SK-N-SH treated with all-trans-retinoic acid at 6 μM for 48 hours (cell line): ENCODE measurements around the gene PACSIN2.

ENCODE experiments used
- ATAC-seq: fragments of 200-7000 bp; cut with Tn5 transposase; 3 replicates; pipeline ENCODE4 v1.9.1; 2020; ENCODE audit warnings: mild to moderate bottlenecking, moderate library complexity
- ARNTL ChIP-seq: fragments of 450-650 bp; formaldehyde crosslinking; IDR thresholded peaks from 2 replicates; pipeline ENCODE4 v1.5.0; 2020; ENCODE audit warnings: low read depth, mild to moderate bottlenecking, moderate library complexity, borderline replicate concordance
- CREB5 ChIP-seq: fragments of 250-450 bp; sonication (Bioruptor Pico); IDR thresholded peaks from 2 replicates; pipeline ENCODE4 v1.5.1; 2020; ENCODE audit warnings: low read depth, mild to moderate bottlenecking, moderate library complexity
- CSDC2 ChIP-seq: fragments of 250-450 bp; sonication (Bioruptor Pico); IDR thresholded peaks from 2 replicates; pipeline ENCODE4 v1.5.0; 2020; ENCODE audit warnings: mild to moderate bottlenecking, moderate library complexity
- GLIS3 ChIP-seq: fragments of 250-450 bp; sonication (Bioruptor Pico); IDR thresholded peaks from 2 replicates; pipeline ENCODE4 v1.5.0; 2020; ENCODE audit warnings: mild to moderate bottlenecking, moderate library complexity
- ISL1 ChIP-seq: fragments of 250-450 bp; sonication (Bioruptor Pico); IDR thresholded peaks from 2 replicates; pipeline ENCODE4 v2.1.2; 2022; ENCODE audit warnings: mild to moderate bottlenecking, moderate library complexity
- OSR1 ChIP-seq: fragments of 250-450 bp; sonication (Bioruptor Pico); IDR thresholded peaks from 2 replicates; pipeline ENCODE4 v1.8.0; 2022; ENCODE audit warnings: moderate library complexity, mild to moderate bottlenecking, inconsistent platforms
- PATZ1 ChIP-seq: fragments of 250-450 bp; sonication (Bioruptor Pico); IDR thresholded peaks from 2 replicates; pipeline ENCODE4 v1.8.0; 2020; ENCODE audit warnings: mild to moderate bottlenecking, moderate library complexity, borderline replicate concordance
- POU6F1 ChIP-seq: fragments of 250-450 bp; sonication (Bioruptor Pico); IDR thresholded peaks from 2 replicates; pipeline ENCODE4 v1.8.0; 2021; ENCODE audit warnings: low read depth, mild to moderate bottlenecking, moderate library complexity, borderline replicate concordance
- PPARA ChIP-seq: fragments of 250-450 bp; sonication (Bioruptor Pico); IDR thresholded peaks from 2 replicates; pipeline ENCODE4 v1.5.0; 2020; ENCODE audit warnings: mild to moderate bottlenecking, borderline replicate concordance
- RARB ChIP-seq: fragments of 250-450 bp; sonication (Bioruptor Pico); IDR thresholded peaks from 2 replicates; pipeline ENCODE4 v1.8.0; 2021; ENCODE audit warnings: mild to moderate bottlenecking, moderate library complexity
- SNAI2 ChIP-seq: fragments of 250-450 bp; sonication (Bioruptor Pico); IDR thresholded peaks from 2 replicates; pipeline ENCODE4 v1.5.0; 2020; ENCODE audit warnings: mild to moderate bottlenecking, moderate library complexity
- TCF4 ChIP-seq: fragments of 250-450 bp; sonication (Bioruptor Pico); IDR thresholded peaks from 2 replicates; pipeline ENCODE4 v1.8.0; 2021; ENCODE audit warnings: mild to moderate bottlenecking, moderate library complexity, borderline replicate concordance
- TOX ChIP-seq: fragments of 250-450 bp; sonication (Bioruptor Pico); IDR thresholded peaks from 2 replicates; pipeline ENCODE4 v1.8.0; 2021; ENCODE audit warnings: mild to moderate bottlenecking, moderate library complexity, borderline replicate concordance
- ZC3H10 ChIP-seq: fragments of 250-450 bp; sonication (Bioruptor Pico); IDR thresholded peaks from 2 replicates; pipeline ENCODE4 v1.5.1; 2021; ENCODE audit warnings: mild to moderate bottlenecking, moderate library complexity
- ZFP3 ChIP-seq: fragments of 250-450 bp; sonication (Bioruptor Pico); IDR thresholded peaks from 2 replicates; pipeline ENCODE4 v1.5.0; 2020; ENCODE audit warnings: mild to moderate bottlenecking, moderate library complexity
- ZFP30 ChIP-seq: fragments of 450-650 bp; formaldehyde crosslinking; IDR thresholded peaks from 2 replicates; pipeline ENCODE4 v1.5.0; 2022; ENCODE audit warnings: mild to moderate bottlenecking, moderate library complexity
- ZNF565 ChIP-seq: fragments of 450-650 bp; formaldehyde crosslinking; conservative IDR thresholded peaks from 2 replicates; pipeline ENCODE4 v1.5.0; 2020; ENCODE audit warnings: low read depth, mild to moderate bottlenecking, moderate library complexity
- ZNF70 ChIP-seq: fragments of 450-650 bp; formaldehyde crosslinking; IDR thresholded peaks from 2 replicates; pipeline ENCODE4 v1.5.0; 2020; ENCODE audit warnings: mild to moderate bottlenecking, moderate library complexity
- ZNF8 ChIP-seq: fragments of 450-650 bp; formaldehyde crosslinking; IDR thresholded peaks from 2 replicates; pipeline ENCODE4 v1.5.0; 2020; ENCODE audit warnings: mild to moderate bottlenecking, moderate library complexity
- TF ChIP-seq, protein P1 (sequence below): fragments of 250-450 bp; sonication (Bioruptor Pico); IDR thresholded peaks from 2 replicates; pipeline ENCODE4 v1.5.1; 2021; ENCODE audit warnings: mild to moderate bottlenecking, moderate library complexity
- TF ChIP-seq, protein P2 (sequence below): fragments of 250-450 bp; sonication (Bioruptor Pico); IDR thresholded peaks from 2 replicates; pipeline ENCODE4 v1.5.0; 2020; ENCODE audit warnings: mild to moderate bottlenecking, moderate library complexity

The PACSIN2 gene

GRCh38 chr22:43006753-43007152, 8.2 kb downstream of the PACSIN2 start:
- TF ChIP-seq ZNF70 (CRISPR knock-in tag) (no peak), ISL1 (no peak), ZFP3 (CRISPR knock-in tag) (no peak), ZNF565 (CRISPR knock-in tag) (no peak), ARNTL (no peak), CSDC2 (CRISPR knock-in tag) (no peak), OSR1 (no peak), TOX (CRISPR knock-in tag) (no peak), PATZ1 (CRISPR knock-in tag) (no peak), TCF4 (CRISPR knock-in tag) (no peak)
- TF ChIP-seq, protein P1, sequence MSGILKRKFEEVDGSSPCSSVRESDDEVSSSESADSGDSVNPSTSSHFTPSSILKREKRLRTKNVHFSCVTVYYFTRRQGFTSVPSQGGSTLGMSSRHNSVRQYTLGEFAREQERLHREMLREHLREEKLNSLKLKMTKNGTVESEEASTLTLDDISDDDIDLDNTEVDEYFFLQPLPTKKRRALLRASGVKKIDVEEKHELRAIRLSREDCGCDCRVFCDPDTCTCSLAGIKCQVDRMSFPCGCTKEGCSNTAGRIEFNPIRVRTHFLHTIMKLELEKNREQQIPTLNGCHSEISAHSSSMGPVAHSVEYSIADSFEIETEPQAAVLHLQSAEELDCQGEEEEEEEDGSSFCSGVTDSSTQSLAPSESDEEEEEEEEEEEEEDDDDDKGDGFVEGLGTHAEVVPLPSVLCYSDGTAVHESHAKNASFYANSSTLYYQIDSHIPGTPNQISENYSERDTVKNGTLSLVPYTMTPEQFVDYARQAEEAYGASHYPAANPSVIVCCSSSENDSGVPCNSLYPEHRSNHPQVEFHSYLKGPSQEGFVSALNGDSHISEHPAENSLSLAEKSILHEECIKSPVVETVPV: no peak
- TF ChIP-seq, protein P2, sequence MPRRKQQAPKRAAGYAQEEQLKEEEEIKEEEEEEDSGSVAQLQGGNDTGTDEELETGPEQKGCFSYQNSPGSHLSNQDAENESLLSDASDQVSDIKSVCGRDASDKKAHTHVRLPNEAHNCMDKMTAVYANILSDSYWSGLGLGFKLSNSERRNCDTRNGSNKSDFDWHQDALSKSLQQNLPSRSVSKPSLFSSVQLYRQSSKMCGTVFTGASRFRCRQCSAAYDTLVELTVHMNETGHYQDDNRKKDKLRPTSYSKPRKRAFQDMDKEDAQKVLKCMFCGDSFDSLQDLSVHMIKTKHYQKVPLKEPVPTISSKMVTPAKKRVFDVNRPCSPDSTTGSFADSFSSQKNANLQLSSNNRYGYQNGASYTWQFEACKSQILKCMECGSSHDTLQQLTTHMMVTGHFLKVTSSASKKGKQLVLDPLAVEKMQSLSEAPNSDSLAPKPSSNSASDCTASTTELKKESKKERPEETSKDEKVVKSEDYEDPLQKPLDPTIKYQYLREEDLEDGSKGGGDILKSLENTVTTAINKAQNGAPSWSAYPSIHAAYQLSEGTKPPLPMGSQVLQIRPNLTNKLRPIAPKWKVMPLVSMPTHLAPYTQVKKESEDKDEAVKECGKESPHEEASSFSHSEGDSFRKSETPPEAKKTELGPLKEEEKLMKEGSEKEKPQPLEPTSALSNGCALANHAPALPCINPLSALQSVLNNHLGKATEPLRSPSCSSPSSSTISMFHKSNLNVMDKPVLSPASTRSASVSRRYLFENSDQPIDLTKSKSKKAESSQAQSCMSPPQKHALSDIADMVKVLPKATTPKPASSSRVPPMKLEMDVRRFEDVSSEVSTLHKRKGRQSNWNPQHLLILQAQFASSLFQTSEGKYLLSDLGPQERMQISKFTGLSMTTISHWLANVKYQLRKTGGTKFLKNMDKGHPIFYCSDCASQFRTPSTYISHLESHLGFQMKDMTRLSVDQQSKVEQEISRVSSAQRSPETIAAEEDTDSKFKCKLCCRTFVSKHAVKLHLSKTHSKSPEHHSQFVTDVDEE (CRISPR knock-in tag): no peak
- no peak for ATAC-seq

- no peak for ATAC-seq
- TF ChIP-seq ARNTL (no peak), TOX (CRISPR knock-in tag) (no peak), ZNF70 (CRISPR knock-in tag) (no peak)
- TF ChIP-seq, protein P1: no peak
Measured at GRCh38 chr22:43006016-43006505, 8.9 kb downstream of the PACSIN2 start.

GRCh38 chr22:43005106-43005505, 9.8 kb downstream of the PACSIN2 start:
- no peak for ATAC-seq
- TF ChIP-seq ZNF70 (CRISPR knock-in tag): no peak
- no peak for TF ChIP-seq ARNTL
- no peak for TF ChIP-seq ISL1
- TF ChIP-seq ZNF8 (CRISPR knock-in tag): no peak
- TF ChIP-seq PPARA (CRISPR knock-in tag): no peak
- TF ChIP-seq POU6F1: no peak
- no peak for TF ChIP-seq CSDC2 (CRISPR knock-in tag)
- TF ChIP-seq ZFP30 (CRISPR knock-in tag): no peak
- TF ChIP-seq, protein P2 (CRISPR knock-in tag): no peak
- TF ChIP-seq RARB: no peak
- no peak for TF ChIP-seq CREB5 (CRISPR knock-in tag)
- no peak for TF ChIP-seq ZFP3 (CRISPR knock-in tag)
- TF ChIP-seq GLIS3 (CRISPR knock-in tag): no peak
- TF ChIP-seq SNAI2 (CRISPR knock-in tag): no peak
- TF ChIP-seq ZC3H10 (CRISPR knock-in tag): no peak
- TF ChIP-seq, protein P1: no peak
